Measurements from ENCODE around the gene OOSP2. TPM values are rescaled to one million over a fixed set of nuclear protein-coding genes. Genes with fewer than 3 reads are reported as not detected.

The OOSP2 gene
- total RNA-seq, 1 experiment from 2014 or later: not detected

GRCh38 chr11:60003729-60004128 is 36.5 kb upstream of the OOSP2 start:
- no peak overlapping the region for H3K18ac ChIP-seq (ENCODE audit: insufficient read length, low read depth, low read length)
- H2AK5ac ChIP-seq (ENCODE audit: insufficient read length, low read length): no peak overlapping the region
- no peaks in the 10 kb centered on the region for H3K79me2 ChIP-seq (ENCODE audit: insufficient read depth, low read length)
- Mint-ChIP-seq H3K4me3 (no peak overlapping the region), H3K27me3 (ENCODE audit: low read depth) (no peaks in the 10 kb centered on the region; the same call in 1 of the 2 replicates), H3K9me3 (no peaks in the 10 kb centered on the region), H3K4me1 (peaks cover 5% of the 10 kb centered on the region in 2 experiments; a peak in 3 of 4 replicates), H3K27ac (peak overlapping the region in 1 of 3 experiments; percentile 11; a peak in 1 of 7 replicates), H3K36me3 (ENCODE audit: insufficient read depth in 1 of 3, low read depth in 3 of 3) (no peaks in the 10 kb centered on the region)
- no peaks in the 10 kb centered on the region for H3K9me3 ChIP-seq (ENCODE audit: control insufficient read depth, low read depth, low read length)
- no peak overlapping the region for H3K23ac ChIP-seq (ENCODE audit: insufficient read length, low read depth, low read length)
- no peak overlapping the region for H3K56ac ChIP-seq (ENCODE audit: insufficient read length, low read depth, low read length)
- H3K27ac ChIP-seq (ENCODE audit: insufficient read length, low read depth, low read length): no peak overlapping the region
- no peak overlapping the region for H3K4me2 ChIP-seq (ENCODE audit: insufficient read depth, insufficient read length, low read length)
- H2AFZ ChIP-seq (ENCODE audit: low read length): no peak overlapping the region
- no peak overlapping the region for H3K9ac ChIP-seq (ENCODE audit: extremely low read depth, insufficient read length, low read length)
- no peak overlapping the region for H2BK5ac ChIP-seq (ENCODE audit: insufficient read length, low read length)
- no peaks in the 10 kb centered on the region for H4K20me1 ChIP-seq (ENCODE audit: control insufficient read depth, insufficient read depth, insufficient read length)
- H2BK15ac ChIP-seq (ENCODE audit: low read depth, low read length): no peak overlapping the region
- H2BK12ac ChIP-seq (ENCODE audit: insufficient read length, low read depth, low read length): no peak overlapping the region
- H3K4ac ChIP-seq (ENCODE audit: low read depth, low read length): no peak overlapping the region
- no peak overlapping the region for H4K91ac ChIP-seq (ENCODE audit: insufficient read length, low read depth, low read length)
- no peaks in the 10 kb centered on the region for H3K4me1 ChIP-seq (ENCODE audit: insufficient read depth, low read length)
- no peaks in the 10 kb centered on the region for H3K23me2 ChIP-seq (ENCODE audit: insufficient read length, low read depth, low read length, poor library complexity, severe bottlenecking)
- WGBS (ENCODE audit: extremely low coverage, insufficient read length, low lambda C conversion rate): no CpG with 5 or more reads among the region's 2 CpGs
- no peak overlapping the region for H2BK120ac ChIP-seq (ENCODE audit: low read depth, low read length, poor library complexity, severe bottlenecking)
- no peak overlapping the region for H3K14ac ChIP-seq (ENCODE audit: insufficient read depth, low read length)
- DNase-seq: no peak
- no peak overlapping the region for H4K5ac ChIP-seq (ENCODE audit: insufficient read length, low read depth, low read length)
- no peak overlapping the region for H4K8ac ChIP-seq (replicated peaks; ENCODE audit: insufficient read length, low read depth, low read length)
- no peak overlapping the region for H2BK20ac ChIP-seq (ENCODE audit: low read depth, low read length, poor library complexity, severe bottlenecking)
- no peaks in the 10 kb centered on the region for H3K79me1 ChIP-seq (ENCODE audit: insufficient read depth, low read depth, low read length, poor library complexity, severe bottlenecking)
- H3K27me3 ChIP-seq (ENCODE audit: insufficient read depth, low read length): no peaks in the 10 kb centered on the region
- no peak for TF ChIP-seq CTCF (conservative IDR thresholded peaks at IDR 0.05)
- no peak overlapping the region for H3T11ph ChIP-seq (ENCODE audit: low read length)

Data from H9 (cell line).